ACHN (cell line): ENCODE results near the gene BMPR1A.

Source experiments
- DNase-seq: peaks from one replicate; pipeline ENCODE4 v3.0.0-alpha.2; 2015
- in situ Hi-C: cut with HindIII; loops from 2 replicates; pipeline ENCODE4 v1.10.0; 2017; ENCODE audit warnings: low sequenced_read_pairs, low pct_ligation_motif_present, low pct_unique_long_range_greater_than_20kb

BMPR1A gene

DNA sequence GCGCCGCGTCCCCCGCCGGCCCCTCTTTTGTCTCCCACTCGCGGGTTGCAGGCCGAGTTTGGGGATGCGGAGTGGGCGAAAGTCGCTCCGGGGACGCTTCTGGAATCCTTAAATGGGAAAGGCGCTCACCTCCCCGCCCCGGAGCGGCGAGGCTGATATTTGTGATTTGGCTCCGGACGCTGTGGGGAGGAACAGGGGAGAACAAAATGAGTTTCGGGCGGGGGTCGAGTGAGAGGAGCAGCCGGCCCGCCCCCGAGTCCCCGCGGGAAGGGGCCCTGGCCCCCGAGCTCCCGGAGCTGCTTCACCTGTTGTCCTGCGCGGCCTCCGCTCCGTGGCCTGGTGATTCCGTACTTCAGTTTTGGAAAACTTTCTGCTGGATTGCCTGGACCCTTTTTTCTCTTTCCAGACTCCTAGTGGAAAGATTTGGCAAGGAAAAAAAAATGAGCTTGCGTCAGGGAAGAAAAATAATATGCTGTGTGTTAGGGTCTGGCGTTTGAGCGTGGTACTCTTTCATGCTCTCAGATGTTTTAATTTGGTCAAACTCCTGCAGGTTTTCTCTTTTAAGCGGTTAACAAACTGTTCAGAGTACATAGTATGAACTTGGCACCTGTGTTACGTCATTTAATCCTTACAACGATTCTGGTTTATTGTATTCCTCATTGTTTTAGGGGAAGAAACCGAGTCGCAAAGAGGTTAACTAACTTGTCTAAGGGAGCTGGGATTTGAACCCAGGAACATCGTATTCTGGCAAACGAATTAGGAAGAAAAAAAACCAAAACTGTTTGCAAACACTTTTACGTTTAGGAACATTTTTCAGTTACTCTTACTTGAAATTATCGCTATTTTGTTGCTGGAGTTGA is 924 bp downstream of the BMPR1A start:
- peak; percentile 82 for DNase-seq

DNA sequence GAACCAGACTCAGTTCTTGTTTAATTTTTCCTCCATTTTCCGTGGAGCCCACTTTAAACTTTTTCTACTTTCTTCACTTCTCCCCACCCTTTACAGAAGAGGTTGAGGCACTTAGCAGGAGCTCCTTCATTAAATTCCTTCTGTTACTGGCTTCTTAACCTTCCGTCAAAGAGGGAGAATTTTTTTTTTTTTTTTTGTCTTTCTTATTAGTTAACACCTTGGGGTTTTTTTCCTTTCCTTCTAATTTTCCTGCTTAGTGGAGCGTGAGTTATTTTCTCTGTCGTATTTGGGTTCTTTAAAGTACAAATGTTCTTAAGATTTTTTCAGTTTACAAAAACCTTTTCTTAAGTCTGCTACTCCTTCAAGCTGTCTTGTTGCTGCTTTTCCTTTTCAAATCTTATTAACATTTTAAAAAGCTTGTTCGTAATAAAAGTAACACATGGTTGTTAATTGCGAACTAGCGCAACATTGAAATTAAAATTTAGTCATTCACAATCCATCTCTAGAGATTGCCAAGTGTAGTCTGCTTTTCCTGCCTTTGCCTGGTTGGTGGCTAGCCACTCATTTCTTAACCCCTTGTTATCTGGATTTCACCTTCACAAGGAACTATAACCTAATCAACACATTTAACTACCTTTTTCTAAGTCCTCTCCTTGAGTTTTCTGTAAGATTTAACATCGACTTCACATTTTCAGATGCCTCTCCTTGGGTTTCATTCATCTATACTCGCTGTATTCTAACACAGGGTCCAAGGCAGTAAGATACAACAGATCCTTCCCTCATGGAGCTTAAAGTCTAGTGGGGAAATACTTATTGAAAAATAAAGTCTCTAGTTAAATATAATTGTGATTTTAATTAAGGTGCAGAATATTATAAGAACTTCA is 2.0 kb downstream of the BMPR1A start:
- in situ Hi-C loops, result no loop called here
- peak; percentile 23 for DNase-seq

More for the DNA sequence above, 924 bp downstream of the BMPR1A start:
- in situ Hi-C loops, result no loop called here

- no peak for DNase-seq
- in situ Hi-C loops, result no loop called here
Observed at GRCh38 chr10:86759073-86759672, 2.8 kb downstream of the BMPR1A start.

DNA sequence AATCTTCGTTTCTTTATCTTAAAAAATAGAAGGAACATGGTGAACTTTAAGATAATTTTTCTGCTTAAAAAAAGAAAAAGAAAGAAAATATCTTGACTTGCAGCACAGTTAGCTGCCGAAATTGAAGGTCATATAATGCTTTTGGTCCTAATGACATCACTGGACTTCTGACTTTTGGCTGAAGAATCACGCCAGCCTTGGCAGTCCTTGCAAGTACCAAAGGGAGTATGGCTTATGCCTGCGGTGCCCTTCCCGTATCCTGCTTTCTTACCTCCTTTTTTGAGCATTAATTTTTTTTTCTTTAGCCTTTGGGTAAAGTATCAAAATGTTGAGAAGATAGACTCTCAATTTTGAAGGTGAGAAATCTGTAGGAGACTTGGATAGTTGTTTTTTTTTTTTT is 7.0 kb downstream of the BMPR1A start:
- in situ Hi-C loops, result no loop called here
- no peak for DNase-seq

GRCh38 chr10:86765548-86765947 is 9.1 kb downstream of the BMPR1A start:
- DNase-seq, result no peak
- in situ Hi-C loops, result no loop called here

GRCh38 chr10:86768412-86769062 is 12.1 kb downstream of the BMPR1A start:
- in situ Hi-C loops, result no loop called here
- no peak for DNase-seq

DNA sequence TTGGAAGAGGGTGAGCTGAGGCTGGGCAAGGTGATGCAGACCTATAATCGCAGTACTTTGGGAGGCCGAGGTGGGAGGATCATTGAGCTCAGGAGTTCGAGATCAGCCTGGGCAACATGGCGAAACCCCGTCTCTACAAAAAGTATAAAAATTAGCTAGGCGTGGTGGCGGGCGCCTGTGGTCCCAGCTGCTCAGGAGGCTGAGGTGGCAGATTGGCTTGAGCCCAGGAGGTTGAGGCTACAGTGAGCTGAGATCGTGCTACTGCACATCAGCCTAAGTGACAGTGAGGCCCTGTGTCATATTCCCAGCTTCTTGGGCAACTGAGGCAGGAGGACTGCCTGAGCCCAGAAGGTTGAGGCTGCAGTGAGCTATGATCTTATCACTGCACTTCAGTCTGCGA is 13.6 kb downstream of the BMPR1A start:
- in situ Hi-C loops, result no loop called here
- DNase-seq, result no peak

GRCh38 chr10:86770412-86770960 is 14.1 kb downstream of the BMPR1A start:
- no peak for DNase-seq
- in situ Hi-C loops, result no loop called here

- in situ Hi-C loops, result no loop called here
- DNase-seq, result no peak
Observed at GRCh38 chr10:86773498-86773897, 17.1 kb downstream of the BMPR1A start.

DNA sequence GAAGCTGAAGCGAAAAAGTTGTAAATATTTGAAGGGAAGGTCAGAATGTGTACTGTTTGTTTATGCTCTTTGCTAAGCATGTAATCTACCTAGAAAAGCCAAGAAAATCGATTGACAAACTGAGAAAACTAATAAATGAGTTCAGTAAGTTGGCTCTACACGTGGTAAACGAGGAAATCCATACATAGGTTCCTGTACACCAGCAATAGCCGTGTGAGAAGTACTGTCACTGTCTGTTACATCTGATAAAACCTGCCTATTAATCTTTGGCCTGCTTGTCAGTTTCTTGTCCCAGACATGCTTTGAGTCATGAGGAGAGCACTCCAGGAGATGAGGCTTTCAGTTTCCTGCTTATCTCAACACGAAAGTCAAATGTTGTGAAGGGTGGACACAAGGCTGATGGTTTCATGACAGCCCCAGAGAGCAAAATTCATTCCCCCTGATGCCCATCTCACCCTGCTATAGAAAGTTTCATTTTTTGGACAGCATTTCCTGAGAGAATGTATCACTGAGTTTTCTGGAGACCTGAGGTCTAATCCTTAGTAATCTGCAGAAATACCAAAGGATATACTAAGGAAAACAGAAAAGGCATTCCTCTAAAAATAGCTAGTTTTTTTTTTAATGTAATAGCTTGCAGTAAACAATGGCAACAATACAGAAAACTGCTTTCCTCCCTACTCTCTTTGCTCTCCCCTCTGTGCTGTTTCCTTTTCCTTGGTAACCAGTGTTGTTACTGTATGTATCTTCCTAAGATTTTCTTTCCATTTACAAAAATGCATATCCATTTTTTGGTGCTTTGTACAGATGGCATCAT is 18.8 kb downstream of the BMPR1A start:
- peak; percentile 19 for DNase-seq
- in situ Hi-C loops, result no loop called here

- no peak for DNase-seq
Observed at GRCh38 chr10:86775870-86776180, 19.4 kb downstream of the BMPR1A start.

GRCh38 chr10:86779220-86780017 is 23.0 kb downstream of the BMPR1A start:
- in situ Hi-C loops, result no loop called here
- DNase-seq, result no peak

More at GRCh38 chr10:86775870-86776180, 19.4 kb downstream of the BMPR1A start:
- in situ Hi-C loops, result no loop called here

GRCh38 chr10:86782701-86783418 is 26.4 kb downstream of the BMPR1A start:
- in situ Hi-C loops, result no loop called here
- no peak for DNase-seq

- in situ Hi-C loops, result no loop called here
- DNase-seq, result no peak
Observed at GRCh38 chr10:86785037-86785436, 28.6 kb downstream of the BMPR1A start.

- DNase-seq, result no peak
- in situ Hi-C loops, result no loop called here
Observed at GRCh38 chr10:86785968-86786367, 29.5 kb downstream of the BMPR1A start.

DNA sequence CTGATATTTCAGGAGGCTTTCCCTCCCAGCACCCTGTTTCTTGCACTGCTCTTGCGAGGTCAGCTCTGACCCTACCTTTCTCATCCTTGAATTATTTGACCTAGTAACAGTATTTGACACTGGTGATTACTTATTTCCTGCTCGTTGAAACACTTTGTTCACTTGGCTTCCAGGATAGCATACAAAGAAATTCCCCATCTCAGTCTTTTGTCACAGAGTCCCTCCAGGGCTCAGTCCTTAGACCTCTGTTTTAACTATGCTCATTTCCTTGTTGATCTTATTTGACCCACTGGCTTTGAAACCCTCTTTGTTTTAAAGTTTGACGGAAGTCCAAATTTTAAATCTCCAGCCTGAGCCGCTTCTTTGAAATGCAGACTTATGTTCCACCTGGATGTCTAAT is 29.9 kb downstream of the BMPR1A start:
- in situ Hi-C loops, result no loop called here
- DNase-seq, result no peak
